Liver (tissue), 9 donors: ENCODE results near the gene WRAP73. TPM values are rescaled to one million over a fixed set of nuclear protein-coding genes. Genes with fewer than 3 reads are reported as not detected.

Experiments used
- DNase-seq: peaks from one replicate; pipeline ENCODE4 v3.0.0-alpha.2; 2017; ENCODE audit warnings: low spot score
- H3K27ac ChIP-seq, 2 donors: one replicate each; pipeline ENCODE4 v1.7.0; 2013; ENCODE audit warnings: inconsistent platforms in 2 of 2, low read length in 2 of 2, control low read depth in 1 of 2, low read depth in 1 of 2, mild to moderate bottlenecking in 1 of 2
- H3K27me3 ChIP-seq, 4 donors: one replicate each; pipeline versions ENCODE4 v1.6.1 to v1.7.0; 2013; ENCODE audit warnings: low read length in 3 of 4, inconsistent platforms in 1 of 4, mild to moderate bottlenecking in 1 of 4, moderate library complexity in 1 of 4; ENCODE audit not compliant: control insufficient read depth in 4 of 4, insufficient read depth in 4 of 4
- H3K36me3 ChIP-seq, 4 donors: one replicate each; pipeline versions ENCODE4 v1.6.1 to v1.7.0; 2013; ENCODE audit warnings: low read length in 3 of 4, mild to moderate bottlenecking in 3 of 4, low read depth in 1 of 4, moderate library complexity in 1 of 4; ENCODE audit not compliant: control insufficient read depth in 4 of 4, insufficient read depth in 3 of 4
- H3K4me1 ChIP-seq, 4 donors: one replicate each; pipeline versions ENCODE4 v1.6.1 to v1.7.0; 2013; ENCODE audit warnings: low read length in 3 of 4, mild to moderate bottlenecking in 3 of 4, moderate library complexity in 1 of 4; ENCODE audit not compliant: control insufficient read depth in 4 of 4, insufficient read depth in 4 of 4
- H3K4me3 ChIP-seq, 3 donors: one replicate each; pipeline versions ENCODE4 v1.6.1 to v1.7.0; 2013; ENCODE audit warnings: low read length in 3 of 3, control low read depth in 1 of 3, low read depth in 1 of 3, mild to moderate bottlenecking in 1 of 3
- H3K9ac ChIP-seq, 2 donors: one replicate each; pipeline ENCODE4 v1.7.0; 2013; ENCODE audit warnings: low read length in 2 of 2, mild to moderate bottlenecking in 2 of 2, moderate library complexity in 2 of 2, control low read depth in 1 of 2, low read depth in 1 of 2
- H3K9me3 ChIP-seq, 4 donors: one replicate each; pipeline versions ENCODE4 v1.6.1 to v1.7.0; 2013; ENCODE audit warnings: low read length in 3 of 4; ENCODE audit not compliant: control insufficient read depth in 4 of 4
- ATF3 ChIP-seq: IDR thresholded peaks from 2 replicates; pipeline ENCODE4 v1.6.1; 2016; ENCODE audit warnings: antibody characterized with exemption
- CTCF ChIP-seq: fragments of 150-350 bp; IDR thresholded peaks from 2 replicates; pipeline ENCODE4 v1.5.1; 2017; ENCODE audit warnings: improper control_type of control experiment, low read depth, low read length; ENCODE audit not compliant: missing input control
- EGR1 ChIP-seq, 2 donors: IDR thresholded peaks; 2 replicates each; pipeline ENCODE4 v1.6.1; 2016 to 2018; ENCODE audit warnings: antibody characterized with exemption in 2 of 2, low read depth in 2 of 2
- FOXA1 ChIP-seq: IDR thresholded peaks from 2 replicates; pipeline ENCODE4 v1.6.1; 2016; ENCODE audit warnings: antibody characterized with exemption
- FOXA2 ChIP-seq: IDR thresholded peaks from 2 replicates; pipeline ENCODE4 v1.6.1; 2016; ENCODE audit warnings: antibody characterized with exemption
- GABPA ChIP-seq, 2 donors: IDR thresholded peaks in 1 of 2; conservative IDR thresholded peaks in 1 of 2; 2 replicates each; pipeline ENCODE4 v1.6.1; 2016; ENCODE audit warnings: antibody characterized with exemption in 2 of 2, mild to moderate bottlenecking in 1 of 2, moderate library complexity in 1 of 2
- HNF4A ChIP-seq, 2 donors: conservative IDR thresholded peaks; 2 replicates each; pipeline ENCODE4 v1.6.1; 2016; ENCODE audit warnings: antibody characterized with exemption in 2 of 2, mild to moderate bottlenecking in 2 of 2
- HNF4G ChIP-seq: IDR thresholded peaks from 2 replicates; pipeline ENCODE4 v1.6.1; 2016; ENCODE audit warnings: antibody characterized with exemption
- JUND ChIP-seq, 2 donors: IDR thresholded peaks; 2 replicates each; pipeline ENCODE4 v1.6.1; 2016; ENCODE audit warnings: antibody characterized with exemption in 2 of 2
- MAX ChIP-seq: IDR thresholded peaks from 2 replicates; pipeline ENCODE4 v1.6.1; 2016; ENCODE audit warnings: antibody characterized with exemption
- NR2F2 ChIP-seq: IDR thresholded peaks from 2 replicates; pipeline ENCODE4 v1.6.1; 2016; ENCODE audit warnings: antibody characterized with exemption
- RAD21 ChIP-seq, 2 donors: IDR thresholded peaks; 2 replicates each; pipeline ENCODE4 v1.6.1; 2016; ENCODE audit warnings: antibody characterized with exemption in 2 of 2, mild to moderate bottlenecking in 2 of 2
- REST ChIP-seq: IDR thresholded peaks from 2 replicates; pipeline ENCODE4 v1.6.1; 2016; ENCODE audit warnings: antibody characterized with exemption, mild to moderate bottlenecking
- RXRA ChIP-seq, 2 donors: IDR thresholded peaks; 2 replicates each; pipeline ENCODE4 v1.6.1; 2017 to 2018; ENCODE audit warnings: antibody characterized with exemption in 2 of 2, mild to moderate bottlenecking in 1 of 2
- SP1 ChIP-seq: IDR thresholded peaks from 2 replicates; pipeline ENCODE4 v1.6.1; 2018; ENCODE audit warnings: antibody characterized with exemption, mild to moderate bottlenecking
- TAF1 ChIP-seq: conservative IDR thresholded peaks from 2 replicates; pipeline ENCODE4 v1.6.1; 2016; ENCODE audit warnings: antibody characterized with exemption, mild to moderate bottlenecking
- YY1 ChIP-seq: IDR thresholded peaks from 2 replicates; pipeline ENCODE4 v1.6.1; 2016; ENCODE audit warnings: antibody characterized with exemption, mild to moderate bottlenecking
- ZBTB33 ChIP-seq: IDR thresholded peaks from 2 replicates; pipeline ENCODE4 v1.6.1; 2016; ENCODE audit warnings: antibody characterized with exemption
- WGBS: extraction: QIAGEN DNeasy Blood & Tissue Kit; methylation state at CpG from one replicate; pipeline ENCODE4 v1.1.7; 2013; 5-methylcytosine and 5-hydroxymethylcytosine counted together
- polyA plus RNA-seq, 2 donors: library from polyadenylated mRNA; stranded (reverse) in 1 of 2; unstranded in 1 of 2; fragments of 200-250 nt in 1 of 2; fragments of >200 nt in 1 of 2; fragmentation: Nextera tagmentation in 1 of 2; extraction: Ambion mirVana in 1 of 2; gene quantifications; one replicate each; pipeline versions ENCODE4 v1.2.1 to v1.2.3, GENCODE V29; 2013 to 2015
- total RNA-seq, 2 donors: library from RNA; depleted of rRNA; stranded (reverse); fragments of >200 nt; gene quantifications; one replicate each; pipeline ENCODE4 v1.2.3, GENCODE V29; 2014
- donor health status: healthy.
- donor health status: healthy.
- donor health status: healthy.
- donor health status: healthy.
- donor health status: healthy.

The WRAP73 gene
- total and polyA plus RNA-seq, 4 donors, result 7.6 to 14.6 (median 10.0) TPM

GRCh38 chr1:3650248-3651025 lies 534 bp upstream of the WRAP73 start:
- WGBS, result 13% methylated on average over 50 of the region's 50 CpGs
- Histone ChIP-seq H3K27ac (no peak overlapping the region), H3K4me3 (peak overlapping the region in 2 of 3 donors; percentile 85 to 97), H3K36me3 (peaks cover 6 to 16% (median 9%) of the 10 kb centered on the region in 4 donors), H3K27me3 (peaks cover 0 to 12% (median 6%) of the 10 kb centered on the region in 4 donors), H3K4me1 (peaks cover 20 to 27% (median 23%) of the 10 kb centered on the region in 4 donors), H3K9ac (no peak overlapping the region), H3K9me3 (no peaks in the 10 kb centered on the region)
- TF ChIP-seq RXRA (IDR thresholded peaks at IDR 0.05), result no peak
- TF ChIP-seq ATF3, result no peak
- no peak for TF ChIP-seq EGR1 (IDR thresholded peaks at IDR 0.05; ENCODE audit: low read depth in 2 of 2)
- no peak for TF ChIP-seq SP1
- TF ChIP-seq MAX, result no peak
- no peak for TF ChIP-seq HNF4G
- no peak for TF ChIP-seq ZBTB33
- no peak for TF ChIP-seq HNF4A (conservative IDR thresholded peaks at IDR 0.05)
- no peak for TF ChIP-seq GABPA (IDR thresholded peaks at IDR 0.05 in 1 of 2, conservative IDR thresholded peaks at IDR 0.05 in 1 of 2)
- TF ChIP-seq YY1, result no peak
- TF ChIP-seq JUND (IDR thresholded peaks at IDR 0.05), result no peak
- no peak for TF ChIP-seq CTCF
- no peak for TF ChIP-seq TAF1
- TF ChIP-seq FOXA1, result no peak
- no peak for TF ChIP-seq NR2F2
- TF ChIP-seq REST, result no peak
- no peak for TF ChIP-seq RAD21 (IDR thresholded peaks at IDR 0.05)
- TF ChIP-seq FOXA2, result no peak
- no peak for DNase-seq
